ENCODE measurements around the gene FOXJ3. TPM values are rescaled to one million over a fixed set of nuclear protein-coding genes. Genes with fewer than 3 reads are reported as not detected.

FOXJ3 gene
- total RNA-seq, 2 experiments from 2014 or later, result 39.3 to 41.9 TPM

Other genes starting within 250 kb of the FOXJ3 start
- gene GUCA2B, start 181.8 kb downstream of the FOXJ3 start, total RNA-seq, result not detected
- not detected for gene GUCA2A, start 170.5 kb downstream of the FOXJ3 start, total RNA-seq
- gene RIMKLA, start 45.6 kb upstream of the FOXJ3 start, total RNA-seq, result 1 to 10 TPM; 1.3 to 1.5 TPM
- 1 to 10 TPM in 1 of 2 experiments, under 1 TPM in 1; 0.21 to 1.1 TPM for gene ZMYND12, start 120.8 kb upstream of the FOXJ3 start, total RNA-seq
- gene PPCS, start 121.3 kb upstream of the FOXJ3 start, total RNA-seq, result 10 to 100 TPM; 32.0 to 40.4 TPM
- gene CCDC30, start 128.1 kb upstream of the FOXJ3 start, total RNA-seq, result 1 to 10 TPM; 1.5 to 2.9 TPM